ENCODE data around the gene TNFRSF1B. TPM values are rescaled to one million over a fixed set of nuclear protein-coding genes. Genes with fewer than 3 reads are reported as not detected.

The TNFRSF1B gene
- polyA plus RNA-seq, 1 donor from 2014 or later = not detected

DNA sequence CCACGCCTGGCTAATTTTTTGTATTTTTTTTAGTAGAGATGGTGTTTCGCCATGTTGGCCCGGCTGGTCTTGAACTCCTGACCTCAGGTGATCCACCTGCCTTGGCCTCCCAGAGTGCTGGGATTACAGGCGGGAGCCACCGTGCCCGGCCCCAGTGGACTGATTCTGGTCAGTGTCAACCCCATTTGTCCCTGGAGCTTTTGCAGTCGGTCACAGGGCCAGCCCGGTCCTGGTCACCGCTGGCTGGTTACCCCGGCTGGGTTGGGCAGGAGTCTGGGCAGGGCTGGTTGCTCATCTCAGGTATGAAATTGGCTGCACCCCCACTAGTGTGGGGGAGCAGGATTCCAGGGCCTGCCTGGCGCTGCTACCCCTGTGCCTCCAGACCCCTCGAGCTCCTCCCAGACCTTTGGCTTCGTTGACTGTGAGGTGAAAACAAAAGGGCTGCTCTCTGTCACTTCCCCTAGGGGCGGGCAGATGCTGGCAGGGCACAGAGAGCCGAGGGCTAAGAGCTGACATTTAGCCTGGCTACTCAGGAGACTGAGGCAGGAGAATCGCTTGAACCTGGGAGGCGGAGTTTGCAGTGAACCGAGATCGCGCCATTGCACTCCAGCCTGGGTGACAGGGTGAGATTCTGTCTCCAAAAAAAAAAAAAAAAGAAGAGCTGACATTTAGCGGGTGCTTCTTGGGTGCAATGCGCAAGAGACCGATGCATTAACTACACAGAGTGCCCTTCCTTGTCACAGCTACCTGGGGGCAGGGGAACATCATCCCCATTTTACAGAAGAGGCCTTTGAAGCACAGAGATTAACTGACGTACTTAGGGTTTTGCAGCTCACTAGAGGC lies 10.6 kb downstream of the TNFRSF1B start:
- no peaks in the 10 kb centered on the region for H3F3A ChIP-seq (ENCODE audit: insufficient read depth, low read length, poor library complexity, severe bottlenecking)
- H3K27me3 ChIP-seq (ENCODE audit: insufficient read depth, low read depth, low read length) = no peaks in the 10 kb centered on the region
- H3K27ac ChIP-seq (ENCODE audit: low read length) = no peak overlapping the region
- TF ChIP-seq POLR2AphosphoS5 (IDR thresholded peaks at IDR 0.05) (no peak), EZH2 (IDR thresholded peaks at IDR 0.05; ENCODE audit: borderline replicate concordance, insufficient read depth, low read length, poor library complexity, severe bottlenecking) (no peak), RAD21 (conservative IDR thresholded peaks at IDR 0.05) (no peak), EP300 (conservative IDR thresholded peaks at IDR 0.05; ENCODE audit: poor library complexity, severe bottlenecking) (no peak), MXI1 (conservative IDR thresholded peaks at IDR 0.05; ENCODE audit: poor library complexity, severe bottlenecking) (no peak)
- TF ChIP-seq, protein P1, sequence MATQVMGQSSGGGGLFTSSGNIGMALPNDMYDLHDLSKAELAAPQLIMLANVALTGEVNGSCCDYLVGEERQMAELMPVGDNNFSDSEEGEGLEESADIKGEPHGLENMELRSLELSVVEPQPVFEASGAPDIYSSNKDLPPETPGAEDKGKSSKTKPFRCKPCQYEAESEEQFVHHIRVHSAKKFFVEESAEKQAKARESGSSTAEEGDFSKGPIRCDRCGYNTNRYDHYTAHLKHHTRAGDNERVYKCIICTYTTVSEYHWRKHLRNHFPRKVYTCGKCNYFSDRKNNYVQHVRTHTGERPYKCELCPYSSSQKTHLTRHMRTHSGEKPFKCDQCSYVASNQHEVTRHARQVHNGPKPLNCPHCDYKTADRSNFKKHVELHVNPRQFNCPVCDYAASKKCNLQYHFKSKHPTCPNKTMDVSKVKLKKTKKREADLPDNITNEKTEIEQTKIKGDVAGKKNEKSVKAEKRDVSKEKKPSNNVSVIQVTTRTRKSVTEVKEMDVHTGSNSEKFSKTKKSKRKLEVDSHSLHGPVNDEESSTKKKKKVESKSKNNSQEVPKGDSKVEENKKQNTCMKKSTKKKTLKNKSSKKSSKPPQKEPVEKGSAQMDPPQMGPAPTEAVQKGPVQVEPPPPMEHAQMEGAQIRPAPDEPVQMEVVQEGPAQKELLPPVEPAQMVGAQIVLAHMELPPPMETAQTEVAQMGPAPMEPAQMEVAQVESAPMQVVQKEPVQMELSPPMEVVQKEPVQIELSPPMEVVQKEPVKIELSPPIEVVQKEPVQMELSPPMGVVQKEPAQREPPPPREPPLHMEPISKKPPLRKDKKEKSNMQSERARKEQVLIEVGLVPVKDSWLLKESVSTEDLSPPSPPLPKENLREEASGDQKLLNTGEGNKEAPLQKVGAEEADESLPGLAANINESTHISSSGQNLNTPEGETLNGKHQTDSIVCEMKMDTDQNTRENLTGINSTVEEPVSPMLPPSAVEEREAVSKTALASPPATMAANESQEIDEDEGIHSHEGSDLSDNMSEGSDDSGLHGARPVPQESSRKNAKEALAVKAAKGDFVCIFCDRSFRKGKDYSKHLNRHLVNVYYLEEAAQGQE (IDR thresholded peaks at IDR 0.05; ENCODE audit: borderline replicate concordance) = no peak
- H3K9me2 ChIP-seq (ENCODE audit: insufficient read depth, low read length) = no peaks in the 10 kb centered on the region
- no peaks in the 10 kb centered on the region for H3K79me2 ChIP-seq (replicated peaks; ENCODE audit: insufficient read depth, low read length)
- no peak overlapping the region for H3K4me3 ChIP-seq (ENCODE audit: low read length)
- no peaks in the 10 kb centered on the region for H3K36me3 ChIP-seq (ENCODE audit: insufficient read depth, low read length)
- H3K4me2 ChIP-seq (ENCODE audit: low read length) = no peak overlapping the region
- H4K20me1 ChIP-seq (ENCODE audit: insufficient read depth) = no peaks in the 10 kb centered on the region
- H3K9me3 ChIP-seq (ENCODE audit: low read length) = no peaks in the 10 kb centered on the region
- H2AFZ ChIP-seq (ENCODE audit: low read depth, low read length) = no peak overlapping the region
- H3K9ac ChIP-seq (ENCODE audit: low read length) = no peak overlapping the region

DNA sequence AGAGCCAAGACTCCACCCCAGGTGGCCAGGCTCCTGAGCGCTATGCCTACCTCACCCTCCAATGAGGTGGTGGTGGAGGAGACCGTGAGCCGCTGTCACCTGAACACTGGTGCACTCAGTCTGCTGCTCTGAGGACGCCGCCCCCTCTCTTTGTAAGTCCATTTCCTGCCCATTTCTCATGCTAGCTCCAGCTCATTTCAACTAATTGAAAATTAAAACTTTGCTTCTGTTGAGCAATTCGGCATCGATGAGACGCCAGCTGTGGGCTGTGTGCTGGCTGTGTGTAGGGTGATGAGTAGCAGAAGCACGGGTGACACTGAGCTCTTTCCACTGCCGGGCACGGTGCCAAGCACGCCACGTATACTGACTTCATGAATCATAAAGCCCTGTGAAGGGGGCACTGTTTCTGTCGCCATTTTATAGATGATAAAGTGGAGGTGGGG lies 11.2 kb downstream of the TNFRSF1B start:
- Histone ChIP-seq H2AFZ (ENCODE audit: low read depth, low read length) (no peak overlapping the region), H4K20me1 (ENCODE audit: insufficient read depth) (no peaks in the 10 kb centered on the region), H3K4me3 (ENCODE audit: low read length) (no peak overlapping the region), H3F3A (ENCODE audit: insufficient read depth, low read length, poor library complexity, severe bottlenecking) (no peaks in the 10 kb centered on the region), H3K36me3 (ENCODE audit: insufficient read depth, low read length) (no peaks in the 10 kb centered on the region), H3K27me3 (ENCODE audit: insufficient read depth, low read depth, low read length) (no peaks in the 10 kb centered on the region), H3K79me2 (replicated peaks; ENCODE audit: insufficient read depth, low read length) (no peaks in the 10 kb centered on the region), H3K9ac (ENCODE audit: low read length) (no peak overlapping the region), H3K27ac (ENCODE audit: low read length) (no peak overlapping the region), H3K9me3 (ENCODE audit: low read length) (no peaks in the 10 kb centered on the region), H3K9me2 (ENCODE audit: insufficient read depth, low read length) (no peaks in the 10 kb centered on the region), H3K4me2 (ENCODE audit: low read length) (no peak overlapping the region)
- no peak for TF ChIP-seq SMC3 (conservative IDR thresholded peaks at IDR 0.05; ENCODE audit: poor library complexity)
- TF ChIP-seq, protein P2, sequence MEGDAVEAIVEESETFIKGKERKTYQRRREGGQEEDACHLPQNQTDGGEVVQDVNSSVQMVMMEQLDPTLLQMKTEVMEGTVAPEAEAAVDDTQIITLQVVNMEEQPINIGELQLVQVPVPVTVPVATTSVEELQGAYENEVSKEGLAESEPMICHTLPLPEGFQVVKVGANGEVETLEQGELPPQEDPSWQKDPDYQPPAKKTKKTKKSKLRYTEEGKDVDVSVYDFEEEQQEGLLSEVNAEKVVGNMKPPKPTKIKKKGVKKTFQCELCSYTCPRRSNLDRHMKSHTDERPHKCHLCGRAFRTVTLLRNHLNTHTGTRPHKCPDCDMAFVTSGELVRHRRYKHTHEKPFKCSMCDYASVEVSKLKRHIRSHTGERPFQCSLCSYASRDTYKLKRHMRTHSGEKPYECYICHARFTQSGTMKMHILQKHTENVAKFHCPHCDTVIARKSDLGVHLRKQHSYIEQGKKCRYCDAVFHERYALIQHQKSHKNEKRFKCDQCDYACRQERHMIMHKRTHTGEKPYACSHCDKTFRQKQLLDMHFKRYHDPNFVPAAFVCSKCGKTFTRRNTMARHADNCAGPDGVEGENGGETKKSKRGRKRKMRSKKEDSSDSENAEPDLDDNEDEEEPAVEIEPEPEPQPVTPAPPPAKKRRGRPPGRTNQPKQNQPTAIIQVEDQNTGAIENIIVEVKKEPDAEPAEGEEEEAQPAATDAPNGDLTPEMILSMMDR (IDR thresholded peaks at IDR 0.05; ENCODE audit: poor library complexity, severe bottlenecking) = no peak
- TF ChIP-seq, protein P1 (IDR thresholded peaks at IDR 0.05; ENCODE audit: borderline replicate concordance) = no peak
- TF ChIP-seq MXI1 (conservative IDR thresholded peaks at IDR 0.05; ENCODE audit: poor library complexity, severe bottlenecking) = no peak
- no peak for TF ChIP-seq EZH2 (IDR thresholded peaks at IDR 0.05; ENCODE audit: borderline replicate concordance, insufficient read depth, low read length, poor library complexity, severe bottlenecking)
- no peak for TF ChIP-seq RAD21 (conservative IDR thresholded peaks at IDR 0.05)
- TF ChIP-seq TAF1 (IDR thresholded peaks at IDR 0.05; ENCODE audit: low read depth) = no peak
- TF ChIP-seq EP300 (conservative IDR thresholded peaks at IDR 0.05; ENCODE audit: poor library complexity, severe bottlenecking) = no peak
- no peak for TF ChIP-seq POLR2AphosphoS5 (IDR thresholded peaks at IDR 0.05)

Measured in neural cell (in vitro differentiated cells).